CD4-positive, alpha-beta T cell treated with Interleukin-2 at 100 ng/mL for 4 hours (primary cell): Measurements from ENCODE around the gene SIGLEC1.

Source experiments
- DNase-seq: peaks from one replicate; pipeline ENCODE4 v3.0.0-alpha.2; 2020; ENCODE audit warnings: low spot score

SIGLEC1 gene

DNA sequence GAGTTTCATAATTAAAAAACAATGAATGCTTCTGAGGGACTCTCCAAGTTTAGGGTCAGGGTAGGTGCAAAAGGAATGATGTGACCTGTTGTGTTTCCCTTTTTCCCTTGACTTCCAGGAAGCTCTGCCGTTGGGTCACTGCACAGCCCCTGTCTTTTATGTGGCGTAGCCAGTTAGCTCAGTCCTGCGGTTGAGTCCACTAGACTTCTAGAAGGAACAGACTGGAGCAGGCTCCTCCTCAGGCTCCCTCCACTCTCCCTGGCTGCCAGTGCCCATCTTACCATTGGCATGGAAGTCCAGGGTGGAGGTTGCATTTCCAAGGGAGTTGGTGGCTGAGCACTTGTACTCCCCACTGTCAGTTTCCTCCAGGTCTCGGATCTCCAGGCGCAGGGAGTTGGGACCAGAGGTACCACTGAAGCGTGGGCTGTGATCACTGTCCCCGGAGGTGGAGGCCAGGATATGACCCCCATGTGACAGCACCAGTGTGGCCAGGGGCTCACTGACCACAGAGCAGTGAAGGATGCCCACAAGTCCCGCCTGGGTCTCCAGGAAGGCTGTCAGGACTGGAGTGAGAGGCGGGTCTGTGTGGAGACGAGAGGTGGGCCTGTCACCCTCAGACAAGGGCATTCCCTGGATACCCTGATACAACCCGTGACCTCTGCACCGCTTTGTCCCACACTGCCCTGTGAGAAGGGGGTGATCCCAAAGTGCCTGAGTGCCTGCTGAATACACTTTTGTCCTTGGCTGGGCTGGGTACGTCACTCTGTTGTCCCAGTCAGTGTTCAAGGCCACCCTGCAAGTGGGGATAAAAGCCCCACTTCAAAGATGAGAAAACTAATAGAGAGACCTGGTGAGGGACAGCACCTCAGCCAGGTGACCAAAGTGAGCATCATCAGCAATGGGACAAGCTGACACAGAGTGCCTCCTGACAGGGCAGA is 11.1 kb downstream of the SIGLEC1 start:
- no peak for DNase-seq

DNA sequence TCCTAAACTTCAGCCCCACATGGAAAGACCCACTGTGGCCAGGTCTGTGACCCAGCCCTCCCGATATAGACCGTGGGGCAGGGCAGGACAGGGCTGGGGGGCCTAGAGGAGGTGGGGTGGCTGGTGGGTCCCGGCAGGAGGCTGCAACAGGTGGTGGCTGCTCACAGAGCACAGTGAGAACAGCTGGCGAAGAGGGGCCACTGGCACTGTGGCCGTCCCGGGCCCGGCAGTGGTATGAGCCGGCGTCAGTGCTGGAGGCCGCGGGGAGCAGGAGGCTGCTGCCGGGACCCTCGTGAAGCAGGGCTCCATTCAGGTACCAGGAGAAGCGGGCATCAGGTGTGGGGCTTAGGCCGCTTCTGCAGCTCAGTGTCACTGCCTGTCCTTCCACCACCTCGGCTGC is 13.4 kb downstream of the SIGLEC1 start:
- no peak for DNase-seq

DNA sequence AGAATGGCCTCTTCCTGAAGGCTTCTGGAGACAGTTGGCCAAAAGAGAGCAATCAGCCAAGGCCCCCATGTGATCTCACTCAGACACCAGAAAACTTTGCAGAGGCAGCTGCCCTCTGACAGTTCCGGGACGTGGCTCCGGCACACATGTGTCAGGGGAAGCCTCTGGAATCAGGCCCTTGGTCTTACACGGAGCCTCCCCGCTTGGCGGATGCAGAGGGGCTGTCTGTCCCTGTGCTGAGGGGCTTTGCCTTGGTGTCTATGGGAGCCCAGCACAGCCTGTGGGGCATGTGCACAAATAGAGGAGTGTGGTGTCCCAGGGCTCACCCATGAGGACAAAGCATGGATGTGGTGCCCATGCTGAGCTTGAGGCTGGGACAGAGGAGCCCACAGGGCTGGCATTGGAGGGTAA is 13.8 kb downstream of the SIGLEC1 start:
- DNase-seq, result no peak

DNA sequence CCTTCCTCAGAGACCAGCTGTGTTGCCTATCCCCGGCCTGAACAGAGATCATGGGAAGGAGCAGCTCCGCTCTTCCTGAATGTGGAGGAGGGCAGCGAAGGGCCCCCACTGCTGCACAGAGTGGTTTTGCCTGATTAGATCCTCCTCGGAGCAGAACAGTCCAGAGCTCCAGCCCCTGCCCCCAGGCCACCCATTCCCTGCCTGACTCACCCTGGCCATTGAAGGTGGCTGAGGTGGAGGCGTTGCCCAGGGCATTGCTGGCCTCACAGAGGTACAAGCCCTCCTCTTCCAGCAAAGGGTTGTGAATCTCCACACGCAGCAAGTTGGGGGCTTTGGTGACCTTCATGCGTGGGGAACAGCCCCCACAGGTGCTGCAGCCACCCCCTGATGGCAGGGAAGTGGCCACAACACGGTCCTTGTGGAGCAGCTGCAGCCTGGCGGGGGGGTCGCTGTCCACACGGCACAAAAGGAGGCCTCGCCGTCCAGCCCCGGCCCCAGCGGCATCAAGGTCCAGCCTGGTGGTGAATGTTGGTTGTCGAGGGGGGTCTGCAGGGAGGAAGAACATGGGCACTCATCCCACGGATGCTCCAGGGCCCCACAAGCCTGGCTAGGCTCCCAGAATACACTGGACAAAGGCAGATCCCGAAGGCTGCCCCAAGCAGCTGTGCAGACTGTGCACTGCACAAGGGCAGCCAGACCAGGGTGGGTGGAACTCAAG is 14.7 kb downstream of the SIGLEC1 start:
- no peak for DNase-seq

DNA sequence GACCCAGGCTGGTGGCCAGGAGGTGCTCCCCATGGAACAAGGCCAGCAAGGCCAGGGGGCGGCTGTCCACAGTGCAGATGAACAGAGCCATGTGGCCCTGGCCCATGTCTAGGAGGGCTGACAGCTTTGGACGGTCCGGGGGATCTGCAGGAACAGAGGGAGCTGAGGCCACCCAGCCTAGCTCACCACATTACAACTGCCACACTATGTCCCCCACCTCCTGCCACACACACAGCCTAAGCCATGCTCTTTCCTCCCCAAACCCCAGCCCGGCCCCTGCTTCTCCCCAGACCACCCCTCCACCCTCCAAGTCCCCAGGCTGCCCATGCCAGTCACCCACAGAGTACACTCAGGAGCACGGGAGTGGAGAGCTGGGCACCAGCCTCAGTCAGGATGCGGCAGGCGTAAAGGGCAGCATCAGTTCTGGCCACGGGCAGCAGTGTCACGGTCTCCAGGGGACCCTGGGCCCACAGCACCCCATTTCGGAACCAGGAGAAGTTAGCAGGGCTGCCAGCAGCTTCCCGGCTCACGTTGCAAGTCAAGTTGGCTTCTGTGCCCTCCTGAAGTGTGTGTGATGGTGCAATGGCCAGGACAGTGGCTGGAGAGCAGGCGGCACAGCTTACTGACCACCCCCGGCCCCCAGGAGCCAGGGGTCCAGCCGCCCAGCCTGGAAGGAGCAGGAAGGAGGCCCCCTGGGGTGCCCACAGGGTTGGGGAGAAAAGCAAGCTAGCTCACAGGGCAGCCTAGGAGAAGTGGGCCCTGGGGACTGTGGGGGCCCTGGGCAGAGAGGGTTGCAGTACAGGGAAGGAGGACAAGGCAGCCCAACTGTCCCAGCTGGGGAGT is 15.4 kb downstream of the SIGLEC1 start:
- DNase-seq, result no peak

DNA sequence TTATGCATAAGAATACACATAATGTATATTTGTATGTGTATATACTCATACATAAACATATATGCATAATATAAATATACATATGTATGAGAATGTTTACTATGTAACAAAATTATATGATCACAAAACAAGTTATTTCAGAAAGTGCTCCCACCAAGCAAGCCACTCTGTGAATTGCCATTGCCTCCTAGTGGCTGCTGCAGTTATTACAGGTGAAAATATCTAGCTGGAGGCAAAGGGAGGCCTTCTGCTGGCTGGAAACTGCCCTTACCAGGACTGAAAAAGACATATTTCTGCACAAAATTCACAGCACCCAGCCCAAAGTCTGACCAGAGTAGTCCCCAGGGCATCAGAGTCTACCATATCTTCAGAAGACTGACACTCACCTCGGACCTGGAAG is 16.2 kb downstream of the SIGLEC1 start:
- no peak for DNase-seq

DNA sequence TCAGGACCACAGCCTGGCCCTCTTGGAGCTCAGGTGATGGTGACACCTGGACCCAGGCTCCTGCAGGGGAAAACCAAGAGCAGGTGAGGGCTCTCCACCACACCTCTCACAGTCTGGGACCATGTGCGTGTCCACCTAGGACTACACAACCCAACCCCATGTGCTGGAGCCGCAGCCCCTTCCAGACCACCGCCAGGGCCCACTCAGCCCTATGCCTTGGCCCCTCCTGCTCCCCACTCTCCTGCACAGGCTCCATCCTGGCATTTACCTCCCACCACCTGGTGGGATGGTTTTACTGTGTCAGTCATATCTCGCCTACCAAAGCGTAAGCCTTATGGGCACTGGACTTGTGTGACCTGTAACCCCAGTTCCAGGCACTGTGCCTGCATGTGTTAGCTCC is 17.5 kb downstream of the SIGLEC1 start:
- DNase-seq, result no peak

DNA sequence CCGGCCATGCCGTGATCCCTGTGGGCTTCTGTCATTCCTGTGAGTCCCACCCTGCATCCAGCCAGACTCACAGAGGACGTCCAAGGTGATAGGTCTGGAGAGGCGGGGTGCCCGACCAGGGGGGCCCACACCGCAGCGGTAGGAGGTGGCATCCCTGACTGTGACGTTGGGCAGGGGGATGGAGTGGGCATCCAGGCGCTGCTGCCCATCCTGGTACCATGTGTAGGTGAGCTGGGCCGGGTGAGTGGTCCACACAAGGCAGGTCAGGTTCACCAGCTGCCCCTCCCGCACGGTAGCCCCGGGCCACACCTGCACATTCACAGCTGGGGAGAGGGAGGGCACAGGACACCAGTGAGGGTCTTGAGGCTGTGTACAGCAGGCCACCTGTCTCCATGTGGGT is 19.0 kb downstream of the SIGLEC1 start:
- DNase-seq, result no peak

DNA sequence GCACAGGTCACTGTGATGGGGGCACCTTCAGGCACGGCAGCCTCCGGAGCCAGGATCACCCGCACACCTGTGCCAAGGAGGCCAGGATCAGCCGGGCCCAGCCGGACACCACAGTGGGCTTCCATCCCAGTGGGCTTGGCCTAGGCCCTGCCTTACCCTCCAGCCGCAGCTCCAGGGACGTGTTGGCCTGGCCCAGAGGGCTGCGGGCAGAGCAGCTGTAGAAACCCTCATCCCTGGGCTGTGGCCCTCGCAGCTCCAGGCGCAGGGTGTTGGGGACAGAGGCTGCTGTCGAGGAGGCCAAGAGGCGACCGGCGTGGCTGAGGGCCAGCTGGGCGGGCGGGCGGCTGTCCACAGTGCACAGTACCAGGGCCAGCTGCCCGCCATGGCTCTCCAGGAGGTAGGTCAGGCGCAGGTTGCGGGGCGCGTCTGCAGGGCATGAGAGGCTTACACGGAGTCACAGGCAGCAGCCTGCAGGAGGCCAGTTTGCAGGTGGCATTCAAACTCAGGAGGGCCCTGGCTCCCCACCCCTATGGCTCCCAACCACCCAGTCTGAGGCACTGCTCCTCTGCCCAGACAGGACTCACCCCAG is 19.6 kb downstream of the SIGLEC1 start:
- DNase-seq, result no peak

DNA sequence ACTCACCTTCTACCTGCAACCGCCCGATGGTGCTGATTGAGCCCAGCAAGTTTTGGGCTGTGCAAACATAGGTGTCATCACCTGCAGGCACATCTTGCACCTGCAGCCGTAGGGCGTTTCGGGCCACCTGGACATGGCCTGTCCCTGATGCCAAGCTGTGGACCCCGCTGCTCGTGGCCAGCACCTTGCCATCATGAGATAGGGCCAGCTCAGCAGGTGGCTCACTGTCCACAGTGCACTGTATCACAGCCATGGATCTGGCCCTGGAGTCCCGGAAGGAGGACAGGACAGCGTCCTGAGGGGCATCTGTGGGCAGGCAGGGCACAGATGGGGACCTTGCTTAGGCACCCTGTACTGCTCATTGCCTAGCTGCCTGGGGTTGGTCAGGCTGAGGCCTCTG is 20.5 kb downstream of the SIGLEC1 start:
- no peak for DNase-seq

DNA sequence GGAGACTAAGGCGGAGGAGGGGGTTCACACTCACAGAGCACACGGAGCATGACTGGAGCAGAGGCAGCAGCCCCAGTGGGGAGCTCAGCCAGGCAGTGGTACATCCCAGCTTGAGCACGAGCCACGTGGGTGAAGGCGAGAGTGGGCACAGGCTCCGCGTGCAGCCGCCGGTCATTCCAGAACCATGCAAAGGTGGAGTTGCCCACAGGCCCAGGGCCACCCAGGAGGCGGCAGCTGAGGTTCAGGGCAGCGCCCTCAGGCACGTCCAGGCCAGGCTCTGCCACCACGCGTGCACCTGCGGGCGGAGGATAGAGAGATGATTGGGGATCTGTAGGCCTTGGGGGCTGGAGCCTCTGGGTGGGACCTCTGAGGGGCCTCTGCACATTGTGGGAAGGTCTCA is 21.1 kb downstream of the SIGLEC1 start:
- no peak for DNase-seq

DNA sequence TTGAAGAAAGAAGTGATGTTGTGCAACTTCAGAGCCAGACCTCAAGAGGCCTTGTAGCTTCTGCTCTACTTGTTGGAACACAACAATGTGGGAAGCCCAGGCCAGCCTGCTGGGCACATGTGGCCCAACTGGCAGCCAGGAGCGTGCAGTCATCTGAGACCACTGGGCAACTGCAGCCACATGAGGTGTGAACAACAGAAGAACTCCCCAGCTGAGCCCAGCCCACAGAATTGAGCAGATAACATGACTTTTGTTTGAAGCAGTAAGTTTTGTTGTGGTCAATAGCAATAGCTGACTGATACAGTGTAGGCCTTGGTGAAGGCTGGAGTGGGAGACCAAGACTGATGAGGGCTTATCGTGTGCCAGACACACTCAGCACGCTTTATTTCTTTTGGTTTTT is 22.0 kb downstream of the SIGLEC1 start:
- no peak for DNase-seq

DNA sequence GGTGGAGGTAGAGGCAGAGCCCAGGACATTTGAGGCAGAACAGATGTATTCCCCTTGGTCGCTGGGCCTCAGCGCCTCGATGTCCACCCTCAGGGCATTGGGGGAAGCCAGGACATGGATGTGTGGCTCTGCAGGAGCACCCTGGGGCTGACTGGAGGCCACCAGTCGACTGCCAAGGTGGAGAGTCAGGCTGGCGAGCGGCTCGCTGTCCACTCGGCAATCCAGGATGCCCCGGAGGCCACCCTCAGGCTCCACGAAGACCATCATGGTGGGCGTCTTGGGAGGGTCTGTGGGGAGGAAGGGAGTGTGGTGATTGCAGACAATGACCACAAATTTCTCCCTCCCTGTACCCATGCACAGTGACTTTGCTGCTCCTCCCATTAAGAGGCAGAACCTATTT is 22.4 kb downstream of the SIGLEC1 start:
- no peak for DNase-seq

DNA sequence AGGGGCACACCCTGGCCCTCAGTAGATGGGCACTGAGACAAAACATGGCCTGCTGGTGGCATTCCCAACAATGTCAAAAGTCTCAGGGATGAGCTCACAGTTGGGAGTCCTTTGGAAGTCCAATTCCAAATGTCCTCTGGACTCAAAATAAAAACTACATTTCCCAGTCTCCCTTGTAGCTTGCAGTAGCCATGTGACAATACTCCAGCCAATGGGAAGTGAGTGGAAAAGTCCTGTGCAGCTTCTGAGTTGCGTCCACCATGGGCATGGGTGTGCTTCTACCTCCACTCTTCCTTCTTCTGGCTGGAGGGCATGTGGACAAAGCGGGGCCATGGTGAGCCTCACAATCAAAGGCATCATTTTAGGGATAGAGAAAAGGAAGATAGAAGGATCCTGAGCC is 24.7 kb downstream of the SIGLEC1 start:
- no peak for DNase-seq

DNA sequence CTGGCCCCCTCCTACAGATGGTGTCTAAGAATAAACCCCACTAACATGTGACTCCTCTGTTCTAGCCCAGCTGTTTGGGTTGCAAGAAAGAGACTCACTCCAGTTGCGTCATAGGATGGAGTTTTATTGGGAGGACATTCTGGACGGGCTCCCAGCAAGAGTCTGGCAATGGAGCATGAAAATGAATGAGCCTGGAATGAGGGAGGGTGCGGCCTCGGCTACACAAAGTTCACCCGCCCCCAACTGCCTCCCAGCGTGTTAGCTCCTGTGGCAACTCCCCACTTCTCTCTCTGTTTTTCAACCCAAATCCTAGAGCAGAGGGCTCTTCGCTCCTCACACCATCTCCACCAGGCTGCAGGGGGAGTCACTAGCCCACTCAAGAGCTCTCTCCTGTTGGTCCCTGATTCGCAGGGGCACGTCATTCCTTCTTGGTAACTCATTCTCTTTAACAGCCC is 25.5 kb downstream of the SIGLEC1 start:
- no peak for DNase-seq

DNA sequence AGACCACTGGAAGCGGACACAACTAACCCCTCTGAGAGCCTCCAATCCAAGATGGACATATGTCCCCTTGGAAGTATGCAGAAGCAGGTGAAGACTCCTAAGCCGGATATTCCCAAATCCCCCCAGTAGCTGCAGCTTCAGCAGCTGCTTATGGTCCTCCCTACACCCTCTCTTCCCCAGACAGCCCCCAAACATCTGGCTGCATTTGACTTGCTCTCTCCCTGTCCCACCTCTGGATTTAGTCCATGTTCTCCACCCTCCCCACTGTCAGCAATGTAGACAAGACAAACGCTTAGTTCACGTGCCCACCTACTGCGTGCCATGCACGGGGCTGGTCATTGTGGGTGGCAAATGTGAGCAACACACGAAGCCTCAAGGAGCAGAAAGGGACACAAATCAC is 26.0 kb downstream of the SIGLEC1 start:
- DNase-seq, result no peak

DNA sequence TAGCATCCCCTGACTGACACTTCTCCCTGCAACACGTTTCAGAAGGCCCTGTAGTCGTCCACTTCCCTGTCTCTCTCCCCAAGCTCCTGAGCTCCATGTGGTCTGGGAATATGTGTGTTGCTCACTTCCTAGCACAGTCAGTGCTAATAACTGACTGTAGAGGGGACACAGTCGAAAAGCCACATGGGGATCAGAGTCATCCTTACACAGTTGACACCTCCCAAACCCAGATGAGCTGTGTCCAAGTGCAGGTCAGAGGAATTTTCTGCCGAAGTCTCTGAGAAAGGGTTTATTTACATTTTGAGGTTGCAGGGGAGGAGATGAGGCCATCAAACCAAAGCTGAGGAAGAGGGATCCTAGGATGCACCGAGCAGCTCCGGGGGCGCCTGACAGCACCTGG is 27.1 kb downstream of the SIGLEC1 start:
- DNase-seq, result no peak

DNA sequence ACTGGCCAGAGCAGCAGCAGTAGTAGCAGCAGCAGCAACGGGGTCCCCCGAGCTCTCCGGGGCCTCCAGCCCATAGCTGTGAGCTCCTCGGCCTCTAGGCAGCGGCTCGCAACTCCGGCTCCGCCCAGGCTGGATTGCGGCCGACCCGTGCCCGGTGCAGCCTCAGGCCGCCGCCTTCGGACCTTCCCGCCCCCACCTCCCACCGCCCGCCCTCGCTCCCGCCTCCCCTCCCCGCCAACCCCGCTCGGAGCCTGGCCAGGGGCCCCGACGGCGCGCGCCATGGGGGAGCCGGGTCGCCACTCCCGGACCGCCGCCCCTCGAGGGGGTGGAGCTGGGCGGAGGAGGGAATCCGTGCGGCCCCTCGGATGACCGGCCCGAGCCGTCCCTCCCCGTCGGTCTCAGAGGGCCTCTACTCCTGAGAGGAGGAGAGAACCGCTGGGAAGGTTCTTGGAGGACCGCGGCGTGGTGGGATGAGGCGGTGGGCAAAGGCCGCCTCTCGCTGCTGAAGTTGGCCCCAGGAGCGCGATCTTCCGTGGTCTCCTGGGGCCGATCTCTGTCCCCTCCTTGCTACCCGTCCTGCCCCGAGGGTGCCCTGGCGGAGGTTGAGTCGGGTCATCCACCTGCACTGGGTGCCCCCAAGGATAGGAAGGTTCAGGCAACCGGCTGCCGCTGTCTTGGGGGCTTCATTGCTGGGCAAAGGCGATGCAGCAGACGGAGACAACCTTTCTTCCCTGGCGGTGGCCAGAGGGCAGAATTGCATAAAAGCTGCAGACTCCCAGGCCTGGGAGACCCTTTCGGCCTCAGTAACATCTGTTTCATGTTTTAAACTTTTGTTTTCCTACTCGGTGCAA is 30.2 kb downstream of the SIGLEC1 start, which contains the start of gene ADAM33:
TSS of gene ADAM33 (minus strand) at position 80 of the 851 bp plus-strand sequence. CDS start at position 74, 6 bp downstream.
- no peak for DNase-seq

DNA sequence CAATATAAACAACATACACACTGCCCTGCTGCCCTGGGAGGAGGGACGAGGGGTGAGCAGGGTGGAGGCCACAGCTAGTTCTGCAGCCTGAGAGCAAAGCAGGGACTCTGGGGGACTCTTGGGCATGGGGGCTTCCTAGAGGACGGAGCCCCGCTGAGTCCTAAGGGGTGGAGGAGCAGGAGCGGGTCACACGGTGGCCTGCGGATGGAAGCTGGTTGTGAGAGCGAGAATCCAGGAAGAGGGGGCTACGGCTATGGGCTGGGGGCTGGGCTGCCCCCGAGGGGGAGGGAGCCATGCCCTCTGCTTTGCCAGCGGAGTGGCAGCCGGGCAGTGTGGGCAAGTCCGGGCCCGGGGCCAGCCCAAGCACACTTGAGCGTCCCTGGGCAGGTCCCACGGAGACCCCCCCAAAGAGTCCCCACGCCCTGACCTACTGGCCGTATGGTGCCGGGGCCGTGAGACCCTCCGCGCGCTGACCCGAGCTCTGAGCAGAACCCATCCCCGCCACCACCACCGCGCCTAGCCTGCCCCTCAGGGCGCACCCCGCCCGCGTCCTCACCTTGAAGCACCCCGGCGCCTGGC is 31.0 kb downstream of the SIGLEC1 start:
- DNase-seq, result no peak

DNA sequence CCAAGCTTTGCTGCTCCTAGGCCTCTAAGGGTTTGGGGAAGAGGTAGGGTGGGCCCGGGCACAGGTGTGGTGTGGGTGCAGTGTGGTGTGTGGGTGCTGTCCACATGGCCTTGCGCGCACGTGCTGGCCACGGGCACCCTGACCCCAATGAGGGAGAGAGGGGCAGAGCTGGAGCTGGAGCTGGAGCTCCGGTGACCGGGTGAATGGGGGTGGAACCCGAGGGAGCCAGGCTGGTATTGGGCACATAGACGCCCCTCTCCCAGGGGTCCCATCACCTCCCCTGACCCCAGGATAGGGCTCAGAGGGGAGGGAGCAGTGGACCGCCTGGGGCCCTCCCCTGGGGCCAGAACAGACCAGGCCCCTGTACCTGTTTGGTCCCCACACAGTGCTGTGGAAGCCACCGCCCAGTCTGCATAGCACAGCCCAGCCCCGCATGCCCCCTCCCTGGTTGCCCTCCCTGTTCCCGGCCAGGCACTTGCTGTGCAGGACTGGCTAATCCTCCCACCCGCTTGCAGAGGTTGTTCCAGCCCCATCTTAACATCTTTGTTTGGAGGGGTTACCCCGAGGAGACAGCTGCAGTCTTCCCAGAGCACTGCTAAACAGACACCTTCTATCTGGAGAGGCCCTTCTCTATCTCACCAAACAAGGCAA is 31.6 kb downstream of the SIGLEC1 start:
- no peak for DNase-seq
